ENCODE measurements around the gene RLN1. TPM values are rescaled to one million over a fixed set of nuclear protein-coding genes. Genes with fewer than 3 reads are reported as not detected.
"Not testable (repeated sequence)": the region's sequence is repeated elsewhere in the genome, so short reads cannot be mapped to it uniquely, and the experiment has no call there.

RLN1 gene
- polyA plus RNA-seq, 4 donors = 0.41 to 0.89 (median 0.61) TPM

DNA sequence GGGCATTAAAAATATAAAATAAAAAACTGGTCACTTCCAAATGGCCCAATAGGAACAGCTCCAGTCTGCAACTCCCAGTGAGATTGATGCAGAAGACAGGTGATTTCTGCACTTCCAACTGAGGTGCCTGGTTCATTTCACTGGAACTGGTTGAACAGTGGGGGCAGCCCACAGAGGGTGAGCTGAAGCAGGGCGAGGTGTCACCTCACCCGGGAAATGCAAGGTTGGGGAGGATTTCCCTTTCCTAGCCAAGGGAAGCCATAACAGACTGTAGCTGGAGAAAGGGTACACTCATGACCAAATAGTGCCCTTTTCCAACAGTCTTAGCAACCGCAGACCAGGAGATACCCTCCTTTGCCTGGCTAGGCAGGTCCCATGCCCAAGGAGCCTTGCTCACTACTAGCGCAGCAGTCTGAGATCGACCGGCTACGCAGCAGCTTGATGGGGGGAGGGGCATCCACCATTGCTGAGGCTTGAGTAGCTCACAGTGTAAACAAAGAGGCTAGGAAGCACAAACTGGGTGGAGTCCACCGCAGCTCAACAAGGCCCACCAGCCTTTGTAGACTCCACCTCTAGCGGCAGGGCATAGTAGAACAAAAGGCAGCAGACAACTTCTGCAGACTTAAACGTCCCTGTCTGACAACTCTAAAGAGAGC is 12.7 kb downstream of the RLN1 start:
- DNase-seq (ENCODE audit: low read depth in 4 of 4, low spot score in 2 of 4) = no peak

- no peak for DNase-seq (ENCODE audit: low read depth in 4 of 4, low spot score in 2 of 4)
Observed at GRCh38 chr9:5326187-5326586, 13.5 kb downstream of the RLN1 start.

DNA sequence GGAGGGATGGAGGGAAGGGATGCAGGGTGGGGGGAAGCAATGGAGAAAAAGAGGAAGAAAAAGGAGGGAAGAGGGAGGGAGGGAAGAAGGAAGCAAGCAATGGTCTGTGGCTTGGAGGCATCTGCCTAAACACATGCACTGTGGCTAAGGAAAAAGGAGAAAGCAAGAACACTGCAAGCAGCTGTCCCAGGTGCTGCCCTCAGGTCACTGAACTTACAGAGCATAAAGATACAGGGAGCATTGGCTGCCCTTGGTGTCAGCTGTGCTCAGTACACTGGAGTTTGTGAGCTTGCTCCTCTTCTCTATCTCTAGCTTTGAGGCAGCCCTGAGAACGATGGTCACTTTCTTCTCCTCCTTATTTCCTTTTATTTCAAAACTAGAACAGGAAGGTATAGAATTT is 18.1 kb downstream of the RLN1 start:
- DNase-seq (ENCODE audit: low read depth in 4 of 4, low spot score in 2 of 4) = not testable (repeated sequence)

GRCh38 chr9:5321058-5321457 is 18.6 kb downstream of the RLN1 start:
- no peak for DNase-seq (ENCODE audit: low read depth in 4 of 4, low spot score in 2 of 4)

DNA sequence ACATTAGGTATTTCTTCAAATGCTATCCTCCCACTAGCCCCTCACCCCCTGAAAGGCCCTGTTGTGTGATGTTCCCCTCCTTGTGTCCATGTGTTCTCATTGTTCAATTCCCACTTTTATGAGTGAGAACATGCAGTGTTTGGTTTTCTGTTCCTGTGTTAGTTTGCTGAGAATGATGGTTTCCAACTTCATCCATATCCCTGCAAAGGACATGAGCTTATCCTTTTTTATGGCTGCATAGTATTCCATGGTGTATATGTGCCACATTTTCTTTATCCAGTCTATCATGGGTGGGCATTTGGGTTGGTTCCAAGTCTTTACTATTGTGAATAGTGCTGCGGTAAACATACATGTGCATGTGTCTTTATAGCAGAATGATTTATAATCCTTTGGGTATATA is 23.3 kb downstream of the RLN1 start:
- not testable (repeated sequence) for DNase-seq (ENCODE audit: low read depth in 4 of 4, low spot score in 2 of 4)

DNA sequence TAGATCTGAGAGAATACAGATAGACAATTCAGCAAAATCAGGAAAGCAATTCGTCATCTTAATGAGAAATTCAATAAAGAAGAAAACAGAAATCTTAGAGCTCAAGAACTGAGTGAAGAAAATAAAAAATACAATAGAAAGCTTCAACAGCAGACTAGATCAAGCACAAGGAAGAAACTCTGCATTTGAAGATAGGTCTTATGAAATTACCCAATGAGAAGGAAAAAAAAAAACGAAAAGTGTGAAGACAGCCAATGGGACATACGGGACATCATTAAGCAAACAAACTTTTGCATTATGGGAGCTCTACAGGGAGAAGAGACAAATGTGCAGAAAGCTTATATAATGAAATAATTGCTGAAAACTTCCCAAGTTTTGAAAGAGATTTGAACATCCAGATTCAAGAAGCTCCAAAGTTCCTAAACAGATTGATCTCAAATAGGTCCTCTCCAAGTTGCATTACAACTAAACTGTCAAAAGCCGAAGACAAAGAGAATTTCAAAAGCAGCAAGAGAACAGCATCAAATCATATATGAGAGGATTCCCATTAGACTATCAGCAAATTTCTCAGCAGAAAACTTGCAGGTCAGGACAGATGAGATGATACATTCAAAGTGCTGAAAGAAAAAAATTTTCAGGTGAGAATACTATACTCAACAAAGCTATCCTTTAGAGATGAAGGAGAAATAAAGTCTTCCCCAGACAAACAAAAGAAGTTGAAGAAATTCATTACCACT is 24.3 kb downstream of the RLN1 start:
- DNase-seq (ENCODE audit: low read depth in 4 of 4, low spot score in 2 of 4) = no peak

- DNase-seq (ENCODE audit: low read depth in 4 of 4, low spot score in 2 of 4) = no peak
Observed at GRCh38 chr9:5310851-5311250, 28.8 kb downstream of the RLN1 start.

GRCh38 chr9:5305741-5306140 is 33.9 kb downstream of the RLN1 start:
- DNase-seq (ENCODE audit: low read depth in 4 of 4, low spot score in 2 of 4) = no peak

DNA sequence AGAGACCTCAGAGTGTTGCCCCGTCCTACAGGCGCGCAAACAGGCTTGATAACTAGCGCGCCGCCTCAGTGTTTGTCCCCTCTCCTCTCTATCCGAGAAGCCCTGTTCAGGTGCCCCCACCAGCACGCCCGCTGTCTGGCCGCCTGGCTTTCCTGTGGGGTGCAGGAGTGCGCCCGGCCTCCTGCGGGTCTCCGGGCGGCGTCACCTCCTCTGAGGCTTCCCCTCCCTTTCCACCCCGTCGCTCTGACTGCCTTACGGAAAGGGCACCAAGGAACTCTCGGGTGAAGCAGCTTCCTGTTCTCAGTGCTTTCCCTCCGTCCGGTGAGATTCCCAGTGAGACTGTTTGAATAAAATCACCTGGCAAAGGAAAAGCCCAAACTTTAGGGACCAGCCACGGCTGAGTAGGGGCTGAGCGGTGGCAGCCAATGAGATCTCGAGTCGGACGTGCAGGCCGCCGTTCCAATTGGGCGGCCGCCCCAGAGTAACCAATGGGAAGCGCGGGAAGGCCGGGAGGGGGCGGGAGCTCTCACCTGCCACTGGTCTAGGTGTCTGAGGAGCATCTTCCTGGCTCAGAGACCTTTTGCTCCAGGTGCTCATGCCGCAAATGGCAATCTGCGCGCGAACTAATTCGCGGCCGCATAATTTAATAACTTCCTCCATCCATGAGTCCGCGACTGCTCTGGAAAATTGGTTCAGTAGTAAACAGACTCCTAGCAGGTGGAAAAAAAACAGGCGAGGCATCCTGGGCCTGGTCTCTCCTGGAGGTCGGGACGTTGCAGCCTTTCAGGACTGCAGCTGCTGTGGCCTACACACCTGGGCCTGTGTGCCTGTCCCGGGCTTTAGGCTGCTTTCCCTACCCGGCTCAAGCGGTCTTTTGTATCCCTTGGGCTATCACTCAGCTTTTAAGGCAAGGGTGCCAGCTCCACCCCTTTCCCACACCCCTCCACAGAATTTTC is 35.6 kb downstream of the RLN1 start, which contains the start of gene RLN2:
Gene RLN2, minus strand, starts transcription at position 877 of the 956 bp plus-strand sequence. Its CDS starts 136 bp downstream, at position 741.
- peak in 2 of 4 donors; percentile 1 to 17 for DNase-seq (ENCODE audit: low read depth in 4 of 4, low spot score in 2 of 4)

- no peak for DNase-seq (ENCODE audit: low read depth in 4 of 4, low spot score in 2 of 4)
Observed at GRCh38 chr9:5301544-5301943, 38.1 kb downstream of the RLN1 start.

- DNase-seq (ENCODE audit: low read depth in 4 of 4, low spot score in 2 of 4) = no peak
Observed at GRCh38 chr9:5292141-5292540, 47.5 kb downstream of the RLN1 start.

DNA sequence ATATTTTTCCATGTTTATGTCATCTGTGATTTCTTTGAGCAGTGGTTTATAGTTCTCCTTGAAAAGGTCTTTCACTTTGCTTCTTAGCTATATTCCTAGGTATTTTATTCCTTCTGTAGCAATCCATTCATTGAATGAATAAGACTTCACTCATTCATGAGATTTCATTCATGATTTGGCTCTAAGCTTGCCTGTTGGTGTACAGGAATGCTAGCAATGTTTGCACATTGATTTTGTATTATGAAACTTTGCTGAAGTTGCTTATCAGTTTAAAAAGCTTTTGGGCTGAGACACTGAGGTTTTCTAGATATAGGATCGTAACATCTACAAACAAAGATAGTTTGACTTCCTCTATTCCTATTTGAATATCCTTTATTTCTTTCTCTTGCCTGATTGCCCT is 51.1 kb downstream of the RLN1 start:
- no peak for DNase-seq (ENCODE audit: low read depth in 4 of 4, low spot score in 2 of 4)

DNA sequence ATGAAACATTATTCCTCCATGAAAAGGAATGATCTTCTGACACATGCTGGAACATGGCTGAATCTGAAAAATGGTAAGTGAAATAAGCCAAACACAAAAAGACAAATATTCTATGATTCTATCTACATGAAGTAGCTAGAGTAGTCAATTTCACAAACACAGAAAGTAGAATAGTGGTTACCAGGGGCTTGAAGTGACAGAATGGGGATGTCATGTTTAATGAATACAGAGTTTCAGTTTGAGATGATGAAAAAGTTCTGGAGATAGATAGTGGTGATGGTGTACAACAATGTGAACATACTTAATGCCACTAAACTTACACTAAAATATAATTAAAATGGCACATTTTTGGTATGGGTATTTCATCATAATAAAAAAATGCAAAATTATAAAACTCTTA is 53.4 kb downstream of the RLN1 start:
- no peak for DNase-seq (ENCODE audit: low read depth in 4 of 4, low spot score in 2 of 4)

Other genes starting within 250 kb of the RLN1 start
- gene INSL6, start 154.2 kb downstream of the RLN1 start, polyA plus RNA-seq (ENCODE audit: insufficient read length in 4 of 4) = 1 to 10 TPM in 1 of 4 donors, under 1 TPM in 3; 0.19 to 1.3 (median 0.41) TPM
- gene INSL4, start 108.5 kb downstream of the RLN1 start, polyA plus RNA-seq (ENCODE audit: insufficient read length in 4 of 4) = not detected
- 1 to 10 TPM; 3.0 to 4.3 (median 3.6) TPM for gene RLN2, start 35.2 kb downstream of the RLN1 start, polyA plus RNA-seq (ENCODE audit: insufficient read length in 4 of 4)
- 10 to 100 TPM; 32.1 to 45.8 (median 39.6) TPM for gene PLGRKT, start 98.0 kb upstream of the RLN1 start, polyA plus RNA-seq (ENCODE audit: insufficient read length in 4 of 4)
- 1 to 10 TPM in 1 of 4 donors, under 1 TPM in 3; 0.62 to 1.5 (median 0.70) TPM for gene CD274, start 110.7 kb upstream of the RLN1 start, polyA plus RNA-seq (ENCODE audit: insufficient read length in 4 of 4)
- under 1 TPM; 0.06 to 0.25 (median 0.13) TPM for gene PDCD1LG2, start 170.7 kb upstream of the RLN1 start, polyA plus RNA-seq (ENCODE audit: insufficient read length in 4 of 4)